Upper lobe of right lung (tissue), 1 donor: ENCODE data around the gene INPP4B. TPM values are rescaled to one million over a fixed set of nuclear protein-coding genes. Genes with fewer than 3 reads are reported as not detected.

Experiments
- ATAC-seq: fragments of 200-7000 bp; cut with Tn5 transposase; one replicate; pipeline ENCODE4 v1.9.1; 2020; ENCODE audit warnings: mild to moderate bottlenecking, moderate library complexity
- DNase-seq: peaks from one replicate; pipeline ENCODE4 v3.0.0-alpha.2; 2020
- H3K27ac ChIP-seq: fragments of 200-600 bp; one replicate; pipeline ENCODE4 v1.8.0; 2022
- H3K27me3 ChIP-seq: fragments of 200-600 bp; one replicate; pipeline ENCODE4 v1.8.0; 2022; ENCODE audit warnings: mild to moderate bottlenecking
- H3K36me3 ChIP-seq: fragments of 200-600 bp; one replicate; pipeline ENCODE4 v1.8.0; 2022
- H3K4me1 ChIP-seq: fragments of 200-600 bp; one replicate; pipeline ENCODE4 v1.8.0; 2022
- H3K4me3 ChIP-seq: fragments of 200-600 bp; one replicate; pipeline ENCODE4 v1.8.0; 2022; ENCODE audit warnings: mild to moderate bottlenecking
- H3K9me3 ChIP-seq: fragments of 200-600 bp; one replicate; pipeline ENCODE4 v1.8.0; 2022
- intact Hi-C: fragments of 100-400 bp; cut with DNase I; formaldehyde crosslinking; loops from one replicate; pipeline ENCODE4 v1.11.0; 2022
- total RNA-seq: library from RNA; stranded (reverse); fragmentation: NEBNext Ultra II Directional; extraction: Animal tissue kit (Norgen Biotek cat#: 25700); gene quantifications from one replicate; pipeline ENCODE4 v1.2.1, GENCODE V29; 2021
- TF ChIP-seq, protein P1 (sequence below): fragments of 200-600 bp; IDR thresholded peaks from one replicate; pipeline ENCODE4 v1.8.0; 2022; ENCODE audit warnings: antibody characterized with exemption
- donor health status: DM: no; HTN: yes; CAD: no; lungs with severe emphysema.

INPP4B gene
- total RNA-seq, 1 donor from 2014 or later, result 20.7 TPM

DNA sequence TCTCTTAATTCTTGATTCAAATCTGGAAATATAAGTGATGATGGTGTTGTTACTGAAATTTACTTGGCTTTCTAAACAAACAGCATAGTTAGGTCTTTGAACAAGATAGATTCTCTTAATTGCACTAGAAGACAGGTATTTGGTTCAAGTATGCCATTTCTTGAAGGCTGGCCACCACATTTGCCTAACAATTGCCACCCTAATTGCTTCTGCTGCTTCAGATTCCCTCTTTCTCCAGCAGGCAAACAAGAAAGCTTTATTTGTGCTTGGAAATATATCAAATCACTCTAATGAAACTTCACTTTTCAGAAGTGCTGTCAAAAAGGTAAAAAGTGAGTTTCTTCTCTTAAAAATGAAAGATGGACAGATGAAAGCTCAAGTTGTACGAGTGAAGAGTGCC is 418.6 kb downstream of the INPP4B start:
- Histone ChIP-seq H3K4me1 (no peaks in the 10 kb centered on the region), H3K4me3 (no peak overlapping the region), H3K27me3 (no peaks in the 10 kb centered on the region), H3K27ac (no peak overlapping the region), H3K36me3 (no peaks in the 10 kb centered on the region), H3K9me3 (no peaks in the 10 kb centered on the region)
- intact Hi-C loops, result no loop called here
- TF ChIP-seq, protein P1, sequence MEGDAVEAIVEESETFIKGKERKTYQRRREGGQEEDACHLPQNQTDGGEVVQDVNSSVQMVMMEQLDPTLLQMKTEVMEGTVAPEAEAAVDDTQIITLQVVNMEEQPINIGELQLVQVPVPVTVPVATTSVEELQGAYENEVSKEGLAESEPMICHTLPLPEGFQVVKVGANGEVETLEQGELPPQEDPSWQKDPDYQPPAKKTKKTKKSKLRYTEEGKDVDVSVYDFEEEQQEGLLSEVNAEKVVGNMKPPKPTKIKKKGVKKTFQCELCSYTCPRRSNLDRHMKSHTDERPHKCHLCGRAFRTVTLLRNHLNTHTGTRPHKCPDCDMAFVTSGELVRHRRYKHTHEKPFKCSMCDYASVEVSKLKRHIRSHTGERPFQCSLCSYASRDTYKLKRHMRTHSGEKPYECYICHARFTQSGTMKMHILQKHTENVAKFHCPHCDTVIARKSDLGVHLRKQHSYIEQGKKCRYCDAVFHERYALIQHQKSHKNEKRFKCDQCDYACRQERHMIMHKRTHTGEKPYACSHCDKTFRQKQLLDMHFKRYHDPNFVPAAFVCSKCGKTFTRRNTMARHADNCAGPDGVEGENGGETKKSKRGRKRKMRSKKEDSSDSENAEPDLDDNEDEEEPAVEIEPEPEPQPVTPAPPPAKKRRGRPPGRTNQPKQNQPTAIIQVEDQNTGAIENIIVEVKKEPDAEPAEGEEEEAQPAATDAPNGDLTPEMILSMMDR, result no peak
- no peak for DNase-seq
- no peak for ATAC-seq

DNA sequence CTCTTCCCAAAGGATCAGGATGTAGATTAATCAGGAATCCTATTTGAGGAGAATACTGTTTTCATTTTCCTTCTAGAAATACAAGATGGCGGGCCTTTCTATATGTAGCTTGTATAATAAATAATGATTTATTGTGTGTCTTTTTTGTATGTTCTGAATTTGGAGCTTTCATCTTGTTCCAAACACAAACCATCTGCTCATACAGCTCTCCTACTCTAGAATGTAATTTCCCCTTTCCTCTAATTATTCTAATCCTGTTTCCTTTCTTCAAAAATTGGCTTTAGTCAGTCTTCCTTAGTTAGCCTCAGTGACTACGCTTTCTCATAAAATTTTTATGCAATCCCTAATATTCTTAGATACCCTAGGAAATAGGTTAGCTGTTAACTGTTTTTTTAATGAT is 422.2 kb downstream of the INPP4B start:
- H3K27ac ChIP-seq, result no peak overlapping the region
- ATAC-seq (no peak), DNase-seq (no peak)
- H3K4me1 ChIP-seq, result no peaks in the 10 kb centered on the region
- TF ChIP-seq, protein P1, result no peak
- H3K9me3 ChIP-seq, result no peaks in the 10 kb centered on the region
- intact Hi-C loops, result no loop called here
- no peaks in the 10 kb centered on the region for H3K27me3 ChIP-seq
- H3K36me3 ChIP-seq, result no peaks in the 10 kb centered on the region
- H3K4me3 ChIP-seq, result no peak overlapping the region

DNA sequence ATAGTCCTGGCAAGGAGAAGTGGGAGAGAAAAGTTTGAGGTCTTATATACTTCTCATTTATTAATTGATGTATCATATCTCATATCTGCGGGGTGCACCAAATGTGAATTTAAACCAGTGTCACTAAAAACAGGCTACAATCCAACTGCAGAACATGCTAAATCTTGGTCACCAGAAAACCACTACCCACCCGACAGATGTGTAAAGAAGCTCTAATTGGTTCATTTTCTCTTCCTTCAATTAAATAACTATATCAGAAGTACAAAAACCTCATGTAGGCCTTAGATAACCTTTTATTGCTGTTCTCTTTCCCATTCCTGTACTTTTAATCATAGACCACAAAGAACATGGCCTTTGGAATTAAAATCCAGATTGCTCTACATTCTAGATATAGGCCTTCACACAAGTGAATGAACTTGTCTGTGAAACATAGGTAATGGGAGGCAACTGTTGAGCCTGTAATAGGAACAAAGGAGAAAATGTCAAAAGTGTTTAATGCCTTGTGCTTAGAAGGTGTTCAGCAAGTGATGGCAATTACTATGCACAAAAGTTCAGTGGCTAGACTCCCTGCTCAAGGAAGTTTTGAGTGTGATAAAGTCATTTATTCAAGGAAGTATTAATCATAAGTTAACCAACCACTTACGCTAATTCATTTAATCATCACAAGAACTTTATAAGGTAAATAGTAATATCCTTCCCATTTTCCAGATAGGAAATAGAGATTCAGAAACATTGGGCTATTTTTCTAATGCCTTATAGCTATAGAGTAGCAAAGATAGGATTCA is 425.6 kb downstream of the INPP4B start:
- DNase-seq (no peak), ATAC-seq (no peak)
- Histone ChIP-seq H3K27me3 (no peaks in the 10 kb centered on the region), H3K4me1 (no peaks in the 10 kb centered on the region), H3K27ac (no peak overlapping the region), H3K9me3 (no peaks in the 10 kb centered on the region), H3K36me3 (no peaks in the 10 kb centered on the region), H3K4me3 (no peak overlapping the region)
- intact Hi-C loops, result no loop called here
- TF ChIP-seq, protein P1, result no peak

DNA sequence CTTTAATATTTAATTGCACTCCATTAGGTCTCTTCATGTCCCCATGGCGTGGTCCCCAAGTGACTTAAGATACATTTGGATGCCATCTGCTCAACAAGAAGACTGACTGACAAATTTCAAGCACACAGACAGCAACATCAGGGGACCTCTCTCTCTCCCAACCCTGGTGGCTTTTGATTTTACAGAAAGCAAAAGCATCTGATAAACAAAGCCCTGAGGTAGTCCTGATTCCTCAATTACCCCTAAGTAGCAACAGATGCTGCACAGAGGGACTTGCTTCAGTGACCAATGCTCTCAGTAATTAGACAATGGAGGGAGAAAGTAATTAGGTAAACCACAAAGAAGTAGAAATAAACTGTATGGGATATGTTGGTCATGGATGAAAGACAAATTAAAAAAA is 426.4 kb downstream of the INPP4B start:
- H3K4me1 ChIP-seq, result no peaks in the 10 kb centered on the region
- no peaks in the 10 kb centered on the region for H3K36me3 ChIP-seq
- DNase-seq (no peak), ATAC-seq (no peak)
- no peaks in the 10 kb centered on the region for H3K27me3 ChIP-seq
- H3K4me3 ChIP-seq, result no peak overlapping the region
- no peak overlapping the region for H3K27ac ChIP-seq
- intact Hi-C loops, result no loop called here
- no peaks in the 10 kb centered on the region for H3K9me3 ChIP-seq
- TF ChIP-seq, protein P1, result no peak

DNA sequence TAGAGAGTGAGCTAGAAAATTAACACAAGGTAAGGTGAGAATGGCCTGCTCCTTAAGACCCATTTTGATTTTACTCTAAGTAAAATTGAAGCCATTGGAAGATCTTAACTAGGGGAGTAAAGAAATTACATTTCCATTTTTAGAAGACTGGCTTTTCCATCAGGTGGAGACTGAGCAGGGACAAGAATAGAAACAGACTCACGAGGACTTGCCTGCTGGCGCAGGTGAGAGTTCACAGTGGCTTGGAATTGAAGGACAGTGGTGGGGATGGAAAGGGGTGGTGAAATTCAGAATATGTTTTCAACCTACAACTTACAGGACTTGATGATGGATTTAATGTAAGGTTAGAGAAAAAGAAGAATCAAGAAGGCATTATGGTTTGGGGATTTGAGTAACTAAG is 427.4 kb downstream of the INPP4B start:
- no peak overlapping the region for H3K4me3 ChIP-seq
- no peak overlapping the region for H3K27ac ChIP-seq

More for the DNA sequence above, 427.4 kb downstream of the INPP4B start:
- Histone ChIP-seq H3K4me1 (no peaks in the 10 kb centered on the region), H3K9me3 (no peaks in the 10 kb centered on the region), H3K27me3 (no peaks in the 10 kb centered on the region), H3K36me3 (no peaks in the 10 kb centered on the region)
- TF ChIP-seq, protein P1, result no peak
- intact Hi-C loops, result no loop called here
- ATAC-seq (no peak), DNase-seq (no peak)
